Thoracic aorta (tissue), 2 donors: Measurements from ENCODE around the gene PRMT5. TPM values are rescaled to one million over a fixed set of nuclear protein-coding genes. Genes with fewer than 3 reads are reported as not detected.
A peak's percentile ranks its signal among the peaks of the same experiment; 100 is the strongest.

ENCODE experiments used
- ATAC-seq: fragments of 150-250 bp; one replicate; pipeline ENCODE4 v1.8.0; 2017; ENCODE audit warnings: low read depth; ENCODE audit not compliant: insufficient number of reproducible peaks, low FRiP score
- DNase-seq: peaks from one replicate; pipeline ENCODE4 v3.0.0-alpha.2; 2020; ENCODE audit warnings: low spot score
- H3K27ac ChIP-seq, 2 donors: fragments of 200-600 bp; sonication (generic); 1 replicate in 1 of 2; 2 replicates in 1 of 2; pipeline ENCODE4 v1.5.1; 2016; ENCODE audit warnings: mild to moderate bottlenecking in 2 of 2, moderate library complexity in 2 of 2
- H3K27me3 ChIP-seq: fragments of 200-600 bp; sonication (generic); replicated peaks from 2 replicates; pipeline ENCODE4 v1.6.0; 2016; ENCODE audit warnings: mild to moderate bottlenecking; ENCODE audit not compliant: insufficient read depth
- H3K36me3 ChIP-seq: fragments of 200-600 bp; sonication (generic); one replicate; pipeline ENCODE4 v1.5.1; 2016
- H3K4me1 ChIP-seq, 2 donors: fragments of 200-600 bp; sonication (generic); 1 replicate in 1 of 2; 2 replicates in 1 of 2; pipeline versions ENCODE4 v1.5.1 to v1.6.0; 2016; ENCODE audit warnings: low read depth in 2 of 2, mild to moderate bottlenecking in 1 of 2; ENCODE audit not compliant: control insufficient read depth in 1 of 2
- H3K4me3 ChIP-seq: fragments of 200-600 bp; sonication (generic); 2 replicates; pipeline ENCODE4 v1.5.1; 2016; ENCODE audit warnings: mild to moderate bottlenecking
- H3K9me3 ChIP-seq: fragments of 200-600 bp; sonication (generic); 2 replicates; pipeline ENCODE4 v1.5.1; 2016
- total RNA-seq, 2 donors: library from RNA; depleted of rRNA; stranded (reverse); fragments of >200 nt; gene quantifications; one replicate each; pipeline versions ENCODE4 v1.1.0 to v1.2.3, GENCODE V29; 2016
- TF ChIP-seq, protein P1 (sequence below): fragments of 200-600 bp; sonication (generic); IDR thresholded peaks from one replicate; pipeline ENCODE4 v1.5.1; 2019; ENCODE audit warnings: antibody characterized with exemption

Gene PRMT5
- total RNA-seq, 2 donors from 2014 or later: 27.8 to 30.5 TPM

GRCh38 chr14:22939684-22940083 lies 10.5 kb upstream of the PRMT5 start:
- ATAC-seq: no peak
- TF ChIP-seq, protein P1, sequence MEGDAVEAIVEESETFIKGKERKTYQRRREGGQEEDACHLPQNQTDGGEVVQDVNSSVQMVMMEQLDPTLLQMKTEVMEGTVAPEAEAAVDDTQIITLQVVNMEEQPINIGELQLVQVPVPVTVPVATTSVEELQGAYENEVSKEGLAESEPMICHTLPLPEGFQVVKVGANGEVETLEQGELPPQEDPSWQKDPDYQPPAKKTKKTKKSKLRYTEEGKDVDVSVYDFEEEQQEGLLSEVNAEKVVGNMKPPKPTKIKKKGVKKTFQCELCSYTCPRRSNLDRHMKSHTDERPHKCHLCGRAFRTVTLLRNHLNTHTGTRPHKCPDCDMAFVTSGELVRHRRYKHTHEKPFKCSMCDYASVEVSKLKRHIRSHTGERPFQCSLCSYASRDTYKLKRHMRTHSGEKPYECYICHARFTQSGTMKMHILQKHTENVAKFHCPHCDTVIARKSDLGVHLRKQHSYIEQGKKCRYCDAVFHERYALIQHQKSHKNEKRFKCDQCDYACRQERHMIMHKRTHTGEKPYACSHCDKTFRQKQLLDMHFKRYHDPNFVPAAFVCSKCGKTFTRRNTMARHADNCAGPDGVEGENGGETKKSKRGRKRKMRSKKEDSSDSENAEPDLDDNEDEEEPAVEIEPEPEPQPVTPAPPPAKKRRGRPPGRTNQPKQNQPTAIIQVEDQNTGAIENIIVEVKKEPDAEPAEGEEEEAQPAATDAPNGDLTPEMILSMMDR: no peak
- no peak overlapping the region for H3K27ac ChIP-seq
- H3K27me3 ChIP-seq: no peaks in the 10 kb centered on the region
- no peak overlapping the region for H3K4me3 ChIP-seq
- peaks cover 3% of the 10 kb centered on the region for H3K36me3 ChIP-seq
- H3K9me3 ChIP-seq: no peaks in the 10 kb centered on the region
- DNase-seq: no peak
- H3K4me1 ChIP-seq: no peaks in the 10 kb centered on the region

- ATAC-seq: no peak
- TF ChIP-seq, protein P1: no peak
- no peaks in the 10 kb centered on the region for H3K27me3 ChIP-seq
- no peaks in the 10 kb centered on the region for H3K4me1 ChIP-seq
- DNase-seq: no peak
- H3K36me3 ChIP-seq: no peaks in the 10 kb centered on the region
- H3K9me3 ChIP-seq: no peaks in the 10 kb centered on the region
- H3K27ac ChIP-seq: no peak overlapping the region
- no peak overlapping the region for H3K4me3 ChIP-seq
These were observed 6.0 kb upstream of the PRMT5 start for GRCh38 chr14:22935156-22935555.

DNA sequence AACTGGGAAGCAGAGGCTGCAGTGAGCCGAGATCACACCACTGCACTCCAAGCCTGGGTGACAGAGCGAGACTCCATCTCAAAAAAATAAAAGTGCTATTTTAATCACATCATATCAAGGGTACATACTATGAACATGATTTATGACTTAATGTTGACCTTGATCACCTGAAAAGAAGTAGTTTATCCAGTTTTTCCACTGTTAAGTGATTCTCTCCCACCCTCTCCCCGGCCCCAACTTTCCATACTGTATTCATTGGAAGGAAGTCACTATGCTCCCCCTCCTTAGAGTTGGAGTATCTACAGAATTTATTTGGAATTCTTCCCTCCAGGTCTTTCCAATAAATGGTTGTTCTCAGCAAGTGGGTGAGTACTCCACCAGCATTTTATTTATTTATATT lies 3.0 kb upstream of the PRMT5 start:
- H3K36me3 ChIP-seq: no peaks in the 10 kb centered on the region
- ATAC-seq: no peak
- DNase-seq: no peak
- H3K4me1 ChIP-seq: peaks cover 11 to 15% of the 10 kb centered on the region in 2 donors
- TF ChIP-seq, protein P1: no peak
- no peak overlapping the region for H3K4me3 ChIP-seq
- no peaks in the 10 kb centered on the region for H3K9me3 ChIP-seq
- no peak overlapping the region for H3K27ac ChIP-seq
- H3K27me3 ChIP-seq: no peaks in the 10 kb centered on the region

- peak overlapping the region; percentile 81 for H3K4me3 ChIP-seq
- peaks cover 11 to 15% of the 10 kb centered on the region in 2 donors for H3K4me1 ChIP-seq
- DNase-seq (no peak), ATAC-seq (no peak)
- TF ChIP-seq, protein P1: no peak
- no peaks in the 10 kb centered on the region for H3K9me3 ChIP-seq
- H3K27me3 ChIP-seq: no peaks in the 10 kb centered on the region
- H3K27ac ChIP-seq: peak overlapping the region; percentile 92 to 94
- peaks cover 6% of the 10 kb centered on the region for H3K36me3 ChIP-seq
These were observed 787 bp upstream of the PRMT5 start for GRCh38 chr14:22929961-22930364.

DNA sequence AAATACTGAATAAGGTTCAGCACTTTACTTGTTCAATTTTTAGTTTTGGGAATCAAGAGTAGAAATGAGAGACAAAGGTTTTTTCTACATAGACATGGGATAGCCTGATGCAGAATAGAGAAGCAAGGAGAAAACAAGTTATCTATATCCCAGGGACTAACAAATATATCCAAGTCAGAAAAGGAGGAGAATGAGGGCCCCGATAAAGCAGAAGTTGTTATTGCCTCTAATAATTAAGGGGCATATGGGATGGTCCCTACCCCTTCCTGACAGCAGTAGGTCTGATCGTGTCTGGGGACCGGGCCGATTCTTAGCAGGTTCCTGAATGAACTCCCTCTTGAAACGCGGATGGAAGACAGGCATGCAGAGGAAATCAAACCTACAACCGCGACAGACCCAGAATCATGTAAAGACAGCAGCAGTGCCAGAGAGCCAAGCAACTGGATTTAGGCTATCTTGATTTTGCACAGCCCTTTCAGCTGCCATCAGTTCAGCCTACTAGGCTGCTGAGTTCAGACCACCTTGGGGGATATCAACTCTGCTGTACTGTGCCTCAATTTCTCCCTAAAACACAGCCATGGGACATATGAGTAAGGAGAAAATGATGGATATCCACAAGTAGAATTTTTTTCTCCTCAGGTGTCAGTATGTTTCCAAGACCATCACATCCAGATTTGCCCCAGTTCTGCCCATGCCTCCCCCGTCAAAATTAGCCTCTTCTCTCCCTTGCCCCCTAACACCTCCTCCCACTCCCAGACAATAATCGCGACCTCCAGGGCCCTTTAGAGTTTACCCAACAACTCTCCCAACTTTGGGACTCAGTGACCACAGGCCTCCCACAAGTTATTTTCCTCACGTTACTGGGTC lies 706 bp downstream of the PRMT5 start:
- no peaks in the 10 kb centered on the region for H3K27me3 ChIP-seq
- peaks cover 11 to 15% of the 10 kb centered on the region in 2 donors for H3K4me1 ChIP-seq
- ATAC-seq (no peak), DNase-seq (no peak)
- peak overlapping the region; percentile 81 for H3K4me3 ChIP-seq
- TF ChIP-seq, protein P1: no peak
- peak overlapping the region; percentile 67 to 70 for H3K27ac ChIP-seq
- no peaks in the 10 kb centered on the region for H3K9me3 ChIP-seq
- peaks cover 20% of the 10 kb centered on the region for H3K36me3 ChIP-seq
